CD14-positive monocyte (primary cell): ENCODE data around the gene KCNS1. TPM values are rescaled to one million over a fixed set of nuclear protein-coding genes. Genes with fewer than 3 reads are reported as not detected.

ENCODE experiments used
- DNase-seq, 3 donors: peaks; one replicate each; pipeline ENCODE4 v3.0.0-alpha.2; 2011 to 2022
- H2AFZ ChIP-seq: 2 replicates; pipeline ENCODE4 v1.6.0; 2012; ENCODE audit warnings: mild to moderate bottlenecking, low read depth, low read length, inconsistent platforms; ENCODE audit not compliant: insufficient read depth, poor library complexity, severe bottlenecking
- H3K27ac ChIP-seq, 2 donors: 1 replicate in 1 of 2; 2 replicates in 1 of 2; pipeline ENCODE4 v1.5.1; 2012 to 2013; ENCODE audit warnings: low read length in 2 of 2, control low read depth in 1 of 2, inconsistent platforms in 1 of 2, low read depth in 1 of 2, mild to moderate bottlenecking in 1 of 2
- H3K27me3 ChIP-seq, 2 donors: one replicate each; pipeline versions ENCODE4 v1.6.0 to v1.6.1; 2011 to 2013; ENCODE audit warnings: low read length in 2 of 2; ENCODE audit not compliant: control insufficient read depth in 2 of 2, insufficient read depth in 2 of 2
- H3K36me3 ChIP-seq, 2 donors: replicated peaks in 1 of 2; 1 replicate in 1 of 2; 2 replicates in 1 of 2; pipeline versions ENCODE4 v1.5.1 to v1.6.1; 2012 to 2013; ENCODE audit warnings: low read length in 2 of 2, control low read depth in 1 of 2, inconsistent platforms in 1 of 2, mild to moderate bottlenecking in 1 of 2; ENCODE audit not compliant: insufficient read depth in 2 of 2, control insufficient read depth in 1 of 2
- H3K4me1 ChIP-seq, 2 donors: 1 replicate in 1 of 2; 2 replicates in 1 of 2; pipeline versions ENCODE4 v1.5.1 to v1.6.1; 2012 to 2013; ENCODE audit warnings: low read length in 2 of 2, control low read depth in 1 of 2, inconsistent platforms in 1 of 2, mild to moderate bottlenecking in 1 of 2, moderate library complexity in 1 of 2; ENCODE audit not compliant: insufficient read depth in 2 of 2, control insufficient read depth in 1 of 2
- H3K4me2 ChIP-seq: replicated peaks from 2 replicates; pipeline ENCODE3; 2012; ENCODE audit warnings: low read length, moderate library complexity, mild to moderate bottlenecking; ENCODE audit not compliant: poor library complexity, severe bottlenecking; ENCODE audit errors: extremely low read depth
- H3K4me3 ChIP-seq, 3 experiments: fragments of 200-600 bp in 1 of 3; sonication (generic) in 1 of 3; replicated peaks in 1 of 3; 1 replicate in 2 of 3; 2 replicates in 1 of 3; pipeline ENCODE4 v1.5.1; 2011 to 2013; ENCODE audit warnings: low read length in 3 of 3, mild to moderate bottlenecking in 3 of 3, control low read depth in 2 of 3, low read depth in 2 of 3, inconsistent platforms in 1 of 3, moderate library complexity in 1 of 3
- H3K79me2 ChIP-seq: 2 replicates; pipeline ENCODE4 v1.6.0; 2012; ENCODE audit warnings: mild to moderate bottlenecking, control low read depth, inconsistent platforms, low read length, moderate library complexity; ENCODE audit not compliant: insufficient read depth
- H3K9ac ChIP-seq: 2 replicates; pipeline ENCODE4 v1.6.0; 2017; ENCODE audit warnings: low read length, mild to moderate bottlenecking; ENCODE audit not compliant: insufficient read depth, poor library complexity, severe bottlenecking
- H3K9me3 ChIP-seq, 2 donors: replicated peaks in 1 of 2; 1 replicate in 1 of 2; 2 replicates in 1 of 2; pipeline versions ENCODE4 v1.5.1 to v1.6.1; 2012 to 2013; ENCODE audit warnings: low read length in 2 of 2, control low read depth in 1 of 2; ENCODE audit not compliant: control insufficient read depth in 1 of 2, insufficient read depth in 1 of 2
- H4K20me1 ChIP-seq: 2 replicates; pipeline ENCODE4 v1.6.0; 2012; ENCODE audit warnings: mild to moderate bottlenecking, low read length, control low read depth, moderate library complexity; ENCODE audit not compliant: insufficient read depth
- H3K27ac Mint-ChIP-seq, 7 donors: one replicate each; pipeline ENCODE4 v1.8.0; 2020; ENCODE audit warnings: mild to moderate bottlenecking in 7 of 7, mixed read lengths in 7 of 7, moderate library complexity in 6 of 7, inconsistent platforms in 2 of 7
- H3K27me3 Mint-ChIP-seq, 3 donors: one replicate each; pipeline ENCODE4 v1.8.0; 2021 to 2022; ENCODE audit warnings: low read depth in 3 of 3, mild to moderate bottlenecking in 3 of 3, mixed read lengths in 3 of 3, moderate library complexity in 3 of 3, inconsistent platforms in 1 of 3
- H3K36me3 Mint-ChIP-seq, 2 donors: one replicate each; pipeline ENCODE4 v1.8.0; 2020; ENCODE audit warnings: mixed read lengths in 2 of 2, inconsistent platforms in 1 of 2, mild to moderate bottlenecking in 1 of 2
- H3K4me1 Mint-ChIP-seq: one replicate; pipeline ENCODE4 v1.8.0; 2020; ENCODE audit warnings: mild to moderate bottlenecking, mixed read lengths
- H3K4me3 Mint-ChIP-seq, 2 donors: one replicate each; pipeline ENCODE4 v1.8.0; 2020; ENCODE audit warnings: mild to moderate bottlenecking in 2 of 2, mixed read lengths in 2 of 2, moderate library complexity in 1 of 2
- H3K9me3 Mint-ChIP-seq, 7 donors: one replicate each; pipeline ENCODE4 v1.8.0; 2020 to 2022; ENCODE audit warnings: mixed read lengths in 7 of 7, mild to moderate bottlenecking in 6 of 7, moderate library complexity in 6 of 7, inconsistent platforms in 2 of 7
- WGBS: methylation state at CpG from one replicate; pipeline ENCODE4 v1.1.5; 2013; ENCODE audit warnings: missing lambda C conversion rate; ENCODE audit not compliant: insufficient coverage; 5-methylcytosine and 5-hydroxymethylcytosine counted together
- intact Hi-C, 2 donors: fragments of 100-400 bp; cut with micrococcal nuclease; formaldehyde crosslinking; loops; one replicate each; pipeline versions ENCODE4 v1.15.0 to v1.15.1; 2023
- polyA plus RNA-seq, 3 donors: library from polyadenylated mRNA; depleted of rRNA in 1 of 3; unstranded in 2 of 3; stranded (reverse) in 1 of 3; fragments of 300-500 nt in 2 of 3; fragments of >200 nt in 1 of 3; fragmentation: Illumina TruSeq in 2 of 3; gene quantifications; 1 replicate in 2 of 3; 2 replicates in 1 of 3; pipeline ENCODE4 v1.2.3, GENCODE V29; 2012 to 2021
- TF ChIP-seq, protein P1 (sequence below): fragments of 200-600 bp; IDR thresholded peaks from one replicate; pipeline ENCODE4 v1.8.0; 2022; ENCODE audit warnings: antibody characterized with exemption, mild to moderate bottlenecking

Gene KCNS1
- polyA plus RNA-seq, 3 donors: 0.23 TPM; not detected in 2

DNA sequence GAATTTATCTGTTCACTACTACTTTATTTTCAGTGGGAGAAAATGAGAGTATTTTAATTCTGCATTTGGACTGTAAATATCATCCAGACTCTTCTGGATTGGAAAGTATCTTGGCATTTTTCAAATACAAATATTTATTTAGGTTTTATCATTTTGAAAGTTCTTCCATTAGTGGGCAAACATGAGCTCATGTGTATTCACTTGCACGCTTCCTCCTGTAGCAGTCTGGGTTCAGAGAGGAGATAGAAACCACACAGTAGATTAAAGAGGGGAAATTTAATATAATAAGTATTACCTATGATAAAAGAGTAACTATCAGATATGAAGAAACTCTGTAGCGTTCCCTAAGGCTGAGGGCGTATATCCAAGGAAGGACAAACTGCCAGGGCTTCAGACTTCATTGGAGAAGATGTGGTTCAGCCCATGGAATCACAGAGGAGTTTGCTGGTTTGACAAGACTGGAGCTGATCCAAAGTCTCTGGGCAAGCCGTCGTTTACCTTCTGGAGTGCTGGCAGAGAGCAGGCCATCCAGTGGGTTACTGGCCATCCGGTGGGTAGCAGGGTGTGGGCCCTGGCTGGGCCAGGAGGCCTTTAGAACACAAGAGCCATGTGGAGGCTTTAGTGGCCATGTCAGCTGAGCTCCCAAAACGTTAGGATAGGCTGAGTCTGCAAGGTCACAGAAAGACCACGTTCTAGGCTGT lies 44.3 kb downstream of the KCNS1 start:
- peaks cover 61 to 98% of the 10 kb centered on the region in 2 donors for H3K36me3 ChIP-seq
- Mint-ChIP-seq H3K27me3 (no peaks in the 10 kb centered on the region), H3K4me1 (peaks cover 7% of the 10 kb centered on the region), H3K4me3 (no peak overlapping the region), H3K9me3 (no peaks in the 10 kb centered on the region), H3K36me3 (peaks cover 79 to 90% of the 10 kb centered on the region in 2 donors), H3K27ac (no peak overlapping the region)
- H3K9ac ChIP-seq: no peak overlapping the region
- H3K4me3 ChIP-seq: no peak overlapping the region
- no peak for DNase-seq
- TF ChIP-seq, protein P1, sequence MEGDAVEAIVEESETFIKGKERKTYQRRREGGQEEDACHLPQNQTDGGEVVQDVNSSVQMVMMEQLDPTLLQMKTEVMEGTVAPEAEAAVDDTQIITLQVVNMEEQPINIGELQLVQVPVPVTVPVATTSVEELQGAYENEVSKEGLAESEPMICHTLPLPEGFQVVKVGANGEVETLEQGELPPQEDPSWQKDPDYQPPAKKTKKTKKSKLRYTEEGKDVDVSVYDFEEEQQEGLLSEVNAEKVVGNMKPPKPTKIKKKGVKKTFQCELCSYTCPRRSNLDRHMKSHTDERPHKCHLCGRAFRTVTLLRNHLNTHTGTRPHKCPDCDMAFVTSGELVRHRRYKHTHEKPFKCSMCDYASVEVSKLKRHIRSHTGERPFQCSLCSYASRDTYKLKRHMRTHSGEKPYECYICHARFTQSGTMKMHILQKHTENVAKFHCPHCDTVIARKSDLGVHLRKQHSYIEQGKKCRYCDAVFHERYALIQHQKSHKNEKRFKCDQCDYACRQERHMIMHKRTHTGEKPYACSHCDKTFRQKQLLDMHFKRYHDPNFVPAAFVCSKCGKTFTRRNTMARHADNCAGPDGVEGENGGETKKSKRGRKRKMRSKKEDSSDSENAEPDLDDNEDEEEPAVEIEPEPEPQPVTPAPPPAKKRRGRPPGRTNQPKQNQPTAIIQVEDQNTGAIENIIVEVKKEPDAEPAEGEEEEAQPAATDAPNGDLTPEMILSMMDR: no peak
- H4K20me1 ChIP-seq: peaks cover 100% of the 10 kb centered on the region
- peaks cover 45% of the 10 kb centered on the region for H3K79me2 ChIP-seq
- intact Hi-C loops: no loop called here
- no peaks in the 10 kb centered on the region for H3K9me3 ChIP-seq
- H3K27ac ChIP-seq: no peak overlapping the region
- no peaks in the 10 kb centered on the region for H3K4me1 ChIP-seq
- no peak overlapping the region for H2AFZ ChIP-seq
- WGBS: 94% methylated on average over 6 of the region's 8 CpGs
- H3K27me3 ChIP-seq: no peaks in the 10 kb centered on the region
- H3K4me2 ChIP-seq: no peak overlapping the region

DNA sequence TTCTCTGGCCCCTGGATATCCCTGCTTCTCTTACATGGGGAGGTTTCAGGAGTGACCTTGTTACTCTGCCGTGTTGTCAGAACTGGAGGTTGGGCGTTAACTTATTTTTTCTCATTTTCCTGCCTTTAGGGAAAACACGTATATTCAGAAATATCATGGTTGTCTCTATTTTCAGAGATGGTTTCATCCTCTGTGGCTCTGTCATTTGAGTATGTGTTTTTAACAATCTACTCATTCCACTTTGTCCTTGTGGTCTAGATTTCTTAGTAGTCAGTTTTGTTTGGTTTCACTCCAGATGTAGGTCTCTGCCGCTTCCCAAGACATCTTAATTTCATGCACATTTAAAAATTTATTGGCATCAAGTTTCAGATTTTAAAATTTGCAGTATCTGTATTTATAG lies 45.9 kb downstream of the KCNS1 start:
- no peak overlapping the region for H3K9ac ChIP-seq
- no peaks in the 10 kb centered on the region for H3K27me3 ChIP-seq
- no peak overlapping the region for H2AFZ ChIP-seq
- no peaks in the 10 kb centered on the region for H3K9me3 Mint-ChIP-seq
- no peak overlapping the region for H3K4me2 ChIP-seq
- TF ChIP-seq, protein P1: no peak
- H3K36me3 Mint-ChIP-seq: peaks cover 71 to 80% of the 10 kb centered on the region in 2 donors
- H4K20me1 ChIP-seq: peaks cover 100% of the 10 kb centered on the region
- no peak for DNase-seq
- H3K4me3 ChIP-seq: no peak overlapping the region
- H3K4me1 Mint-ChIP-seq: peaks cover 12% of the 10 kb centered on the region
- no CpG with 5 or more reads among the region's 4 CpGs for WGBS
- no peak overlapping the region for H3K4me3 Mint-ChIP-seq
- H3K27ac ChIP-seq: no peak overlapping the region
- H3K27me3 Mint-ChIP-seq: no peaks in the 10 kb centered on the region
- H3K79me2 ChIP-seq: peaks cover 52% of the 10 kb centered on the region
- no peaks in the 10 kb centered on the region for H3K9me3 ChIP-seq
- H3K4me1 ChIP-seq: no peaks in the 10 kb centered on the region
- intact Hi-C loops: no loop called here
- peak overlapping the region in 2 of 7 donors; percentile 6 to 48 for H3K27ac Mint-ChIP-seq
- peaks cover 61 to 89% of the 10 kb centered on the region in 2 donors for H3K36me3 ChIP-seq
